ENCODE data around the gene HSFX3. TPM values are rescaled to one million over a fixed set of nuclear protein-coding genes. Genes with fewer than 3 reads are reported as not detected.
"Not testable (repeated sequence)": the region's sequence is repeated elsewhere in the genome, so short reads cannot be mapped to it uniquely, and the experiment has no call there.

Gene HSFX3
- polyA plus RNA-seq, 3 donors: not detected

GRCh38 chrX:149545545-149546543, 3.9 kb downstream of the HSFX3 start:
- not testable (repeated sequence) for DNase-seq (ENCODE audit: low read depth in 3 of 3, low spot score in 2 of 3)

- DNase-seq (ENCODE audit: low read depth in 3 of 3, low spot score in 2 of 3): no peak
Measured at GRCh38 chrX:149541521-149542047, 8.1 kb downstream of the HSFX3 start.

DNA sequence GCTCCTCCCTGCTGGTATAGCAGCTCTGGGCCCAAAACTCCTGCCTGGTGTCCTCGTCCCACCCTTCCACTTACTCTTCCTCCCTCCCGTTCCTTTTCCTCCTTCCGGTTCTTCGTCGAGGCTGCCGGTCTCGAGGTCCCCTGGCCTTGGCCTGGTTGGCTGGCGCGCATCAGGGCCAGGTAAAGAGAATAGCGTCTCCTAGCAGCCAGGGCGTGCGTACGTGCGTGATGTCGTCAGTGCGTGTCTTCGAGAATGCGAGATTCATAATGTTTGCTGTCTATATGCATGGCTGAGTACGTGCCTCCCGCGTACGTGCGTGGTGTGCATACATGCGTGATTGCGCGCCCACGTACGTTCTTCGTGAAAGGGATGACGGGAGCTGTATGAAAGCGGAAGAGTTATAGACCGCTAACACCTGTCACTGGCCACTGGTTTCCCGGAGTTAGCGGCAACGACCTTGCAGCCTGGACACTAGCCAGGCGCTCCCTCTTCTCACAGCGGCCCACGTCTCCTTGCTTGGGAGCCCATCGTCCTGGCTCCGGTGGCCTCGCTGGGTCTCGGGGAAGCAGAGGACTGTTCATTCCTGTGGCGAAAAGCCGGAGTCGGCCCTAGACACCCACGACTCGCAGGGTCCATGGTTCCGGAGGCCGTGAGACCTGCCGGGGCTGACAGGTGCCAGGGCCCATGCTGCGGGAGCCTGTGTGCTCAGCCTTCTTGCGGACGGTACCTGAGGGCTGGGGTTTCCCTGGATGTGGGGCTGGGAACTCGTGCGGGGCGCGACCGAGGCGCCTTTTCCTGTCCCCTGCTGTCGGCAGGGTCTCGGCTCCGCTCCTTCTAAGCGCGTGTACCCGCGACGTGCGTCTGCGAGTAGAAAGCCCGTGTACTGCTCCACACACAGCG, 8.9 kb downstream of the HSFX3 start, which contains the start of gene EOLA1:
Gene EOLA1, plus strand, starts transcription at position 392 of the 900 bp plus-strand sequence. CDS start 4,619 bp downstream, outside the sequence.
- peak; percentile 67 to 80 (median 69) for DNase-seq (ENCODE audit: low read depth in 3 of 3, low spot score in 2 of 3)

- peak; percentile 38 to 75 (median 69) for DNase-seq (ENCODE audit: low read depth in 3 of 3, low spot score in 2 of 3)
Measured at GRCh38 chrX:149540131-149540620, 9.5 kb downstream of the HSFX3 start.

GRCh38 chrX:149539283-149540130, 10.2 kb downstream of the HSFX3 start:
- DNase-seq (ENCODE audit: low read depth in 3 of 3, low spot score in 2 of 3): peak; percentile 47 to 65 (median 62)

GRCh38 chrX:149537474-149537873, 12.2 kb downstream of the HSFX3 start:
- not testable (repeated sequence) for DNase-seq (ENCODE audit: low read depth in 3 of 3, low spot score in 2 of 3)

GRCh38 chrX:149534926-149535602, 14.7 kb downstream of the HSFX3 start:
- not testable (repeated sequence) for DNase-seq (ENCODE audit: low read depth in 3 of 3, low spot score in 2 of 3)

DNA sequence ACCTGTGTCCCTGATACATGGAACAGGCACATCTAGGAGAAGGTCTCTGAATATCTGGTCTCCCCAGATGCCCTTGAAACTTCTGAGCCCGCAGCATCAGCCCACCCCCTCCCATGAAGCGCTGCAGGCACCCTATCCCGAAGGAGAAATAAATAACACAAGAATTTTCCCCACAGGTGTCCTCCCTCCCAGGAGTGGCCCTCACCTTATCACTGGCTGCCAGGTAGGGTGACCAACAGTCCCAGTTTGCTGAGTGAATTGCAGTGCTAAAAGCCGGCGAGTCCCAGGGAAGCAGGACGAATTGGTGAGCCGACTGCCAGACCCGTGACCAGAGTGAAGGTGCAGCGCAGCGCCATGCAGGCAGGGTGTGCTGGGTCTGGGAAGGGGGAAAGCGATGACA, 15.7 kb downstream of the HSFX3 start:
- not testable (repeated sequence) for DNase-seq (ENCODE audit: low read depth in 3 of 3, low spot score in 2 of 3)

GRCh38 chrX:149532868-149533267, 16.9 kb downstream of the HSFX3 start:
- not testable (repeated sequence) for DNase-seq (ENCODE audit: low read depth in 3 of 3, low spot score in 2 of 3)

DNA sequence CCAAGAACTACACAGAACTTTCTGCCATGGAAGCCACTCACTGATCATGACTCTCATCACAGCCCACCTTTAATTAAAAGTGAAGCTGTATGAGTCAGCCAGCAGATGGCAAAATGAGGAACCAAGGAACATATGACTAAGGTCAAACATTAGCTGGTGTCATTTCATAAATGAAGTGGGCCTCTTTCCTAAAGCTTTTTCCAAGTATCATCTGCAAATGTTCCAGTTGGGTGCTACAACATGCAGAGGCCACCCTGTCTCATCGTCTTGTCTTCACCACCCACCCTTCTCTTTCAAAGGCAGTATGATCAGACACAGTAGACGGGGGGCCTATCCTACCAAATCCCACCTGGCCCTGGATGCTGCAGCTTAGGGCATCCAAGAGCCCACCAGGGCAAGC, 18.1 kb downstream of the HSFX3 start:
- DNase-seq (ENCODE audit: low read depth in 3 of 3, low spot score in 2 of 3): no peak

- DNase-seq (ENCODE audit: low read depth in 3 of 3, low spot score in 2 of 3): no peak
Measured at GRCh38 chrX:149528381-149528780, 21.3 kb downstream of the HSFX3 start.

DNA sequence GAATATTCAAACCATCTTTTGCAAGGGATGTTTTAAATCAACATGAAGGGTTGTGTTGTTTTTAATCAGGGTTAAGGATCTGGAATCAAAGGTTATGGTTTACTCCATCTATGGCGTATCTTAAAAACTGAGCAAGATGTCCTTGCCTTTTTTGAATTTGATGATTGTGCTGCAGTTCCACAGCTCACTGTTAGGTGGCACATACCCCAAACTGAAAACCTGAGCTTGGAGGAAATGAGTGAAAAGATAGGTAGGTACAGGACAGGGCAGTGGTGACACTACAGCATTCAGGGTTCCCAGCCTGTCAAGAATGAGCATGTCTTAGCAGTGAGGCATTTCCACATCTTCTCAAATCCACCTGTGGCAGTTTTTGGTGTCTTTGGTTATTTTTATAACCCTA, 22.0 kb downstream of the HSFX3 start:
- no peak for DNase-seq (ENCODE audit: low read depth in 3 of 3, low spot score in 2 of 3)

GRCh38 chrX:149526318-149527033, 23.2 kb downstream of the HSFX3 start:
- DNase-seq (ENCODE audit: low read depth in 3 of 3, low spot score in 2 of 3): not testable (repeated sequence)

DNA sequence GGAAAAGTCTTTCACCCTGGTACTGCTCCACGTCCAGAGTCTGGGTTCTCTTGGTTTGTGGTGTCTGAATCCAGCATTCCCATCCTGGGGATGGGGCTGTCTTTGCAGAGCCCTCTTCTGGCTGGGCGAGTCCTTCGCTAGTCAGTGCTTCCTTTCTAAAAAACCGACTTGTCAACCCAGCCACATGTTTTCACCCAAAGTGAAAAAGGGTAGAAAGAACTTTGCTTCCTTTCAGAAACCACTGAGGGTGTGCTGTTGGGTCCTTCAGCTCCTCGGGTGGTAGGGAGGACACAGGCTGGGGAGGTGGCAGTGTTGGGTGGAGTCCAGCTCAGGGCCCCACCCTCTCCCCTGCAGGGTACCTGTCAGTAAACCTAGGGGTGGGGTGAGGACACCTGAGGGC, 23.8 kb downstream of the HSFX3 start:
- not testable (repeated sequence) for DNase-seq (ENCODE audit: low read depth in 3 of 3, low spot score in 2 of 3)

GRCh38 chrX:149525389-149525788, 24.3 kb downstream of the HSFX3 start:
- not testable (repeated sequence) for DNase-seq (ENCODE audit: low read depth in 3 of 3, low spot score in 2 of 3)

GRCh38 chrX:149522916-149523315, 26.8 kb downstream of the HSFX3 start:
- no peak for DNase-seq (ENCODE audit: low read depth in 3 of 3, low spot score in 2 of 3)

- DNase-seq (ENCODE audit: low read depth in 3 of 3, low spot score in 2 of 3): no peak
Measured at GRCh38 chrX:149521438-149521837, 28.3 kb downstream of the HSFX3 start.

- DNase-seq (ENCODE audit: low read depth in 3 of 3, low spot score in 2 of 3): not testable (repeated sequence)
Measured at GRCh38 chrX:149520636-149521277, 29.0 kb downstream of the HSFX3 start.

All from right renal cortex interstitium (tissue), 3 donors.